Chondrocyte (in vitro differentiated cells): ENCODE measurements around the gene ABHD11. TPM values are rescaled to one million over a fixed set of nuclear protein-coding genes. Genes with fewer than 3 reads are reported as not detected.
A peak's percentile ranks its signal among the peaks of the same experiment; 100 is the strongest.

Source experiments
- DNase-seq: peaks from one replicate; pipeline ENCODE4 v3.0.0; 2021; ENCODE audit warnings: mixed read lengths, low spot score
- H3K27ac Mint-ChIP-seq: one replicate; pipeline ENCODE4 v1.8.0; 2021; ENCODE audit warnings: mild to moderate bottlenecking, moderate library complexity, mixed read lengths; ENCODE audit not compliant: unreplicated experiment
- H3K27me3 Mint-ChIP-seq: 2 replicates; pipeline ENCODE4 v1.8.0; 2021; ENCODE audit warnings: low read depth, mixed read lengths
- H3K36me3 Mint-ChIP-seq: 2 replicates; pipeline ENCODE4 v1.8.0; 2021; ENCODE audit warnings: low read depth, mixed read lengths
- H3K4me1 Mint-ChIP-seq: 2 replicates; pipeline ENCODE4 v1.8.0; 2021; ENCODE audit warnings: low read depth, mild to moderate bottlenecking, mixed read lengths
- H3K4me3 Mint-ChIP-seq: one replicate; pipeline ENCODE4 v1.8.0; 2021; ENCODE audit warnings: mild to moderate bottlenecking, moderate library complexity, mixed read lengths; ENCODE audit not compliant: unreplicated experiment
- H3K9me3 Mint-ChIP-seq: 2 replicates; pipeline ENCODE4 v1.8.0; 2021; ENCODE audit warnings: low read depth, mixed read lengths
- total RNA-seq: library from RNA; stranded (reverse); gene quantifications from 3 replicates; pipeline ENCODE4 v1.2.1, GENCODE V29; 2021
- TF ChIP-seq, protein P1 (sequence below): fragments of 200-600 bp; sonication (generic); IDR thresholded peaks from 2 replicates; pipeline ENCODE4 v1.5.0; 2021; ENCODE audit warnings: antibody characterized with exemption, mild to moderate bottlenecking, moderate library complexity

ABHD11 gene
- total RNA-seq, 1 donor from 2014 or later: 11.2 TPM

- H3K27ac Mint-ChIP-seq: no peak overlapping the region
- no peak overlapping the region for H3K4me3 Mint-ChIP-seq
- H3K9me3 Mint-ChIP-seq: no peaks in the 10 kb centered on the region
- H3K4me1 Mint-ChIP-seq: peaks cover 37% of the 10 kb centered on the region
- H3K27me3 Mint-ChIP-seq: no peaks in the 10 kb centered on the region
- DNase-seq: no peak
- H3K36me3 Mint-ChIP-seq: peaks cover 8% of the 10 kb centered on the region
- TF ChIP-seq, protein P1, sequence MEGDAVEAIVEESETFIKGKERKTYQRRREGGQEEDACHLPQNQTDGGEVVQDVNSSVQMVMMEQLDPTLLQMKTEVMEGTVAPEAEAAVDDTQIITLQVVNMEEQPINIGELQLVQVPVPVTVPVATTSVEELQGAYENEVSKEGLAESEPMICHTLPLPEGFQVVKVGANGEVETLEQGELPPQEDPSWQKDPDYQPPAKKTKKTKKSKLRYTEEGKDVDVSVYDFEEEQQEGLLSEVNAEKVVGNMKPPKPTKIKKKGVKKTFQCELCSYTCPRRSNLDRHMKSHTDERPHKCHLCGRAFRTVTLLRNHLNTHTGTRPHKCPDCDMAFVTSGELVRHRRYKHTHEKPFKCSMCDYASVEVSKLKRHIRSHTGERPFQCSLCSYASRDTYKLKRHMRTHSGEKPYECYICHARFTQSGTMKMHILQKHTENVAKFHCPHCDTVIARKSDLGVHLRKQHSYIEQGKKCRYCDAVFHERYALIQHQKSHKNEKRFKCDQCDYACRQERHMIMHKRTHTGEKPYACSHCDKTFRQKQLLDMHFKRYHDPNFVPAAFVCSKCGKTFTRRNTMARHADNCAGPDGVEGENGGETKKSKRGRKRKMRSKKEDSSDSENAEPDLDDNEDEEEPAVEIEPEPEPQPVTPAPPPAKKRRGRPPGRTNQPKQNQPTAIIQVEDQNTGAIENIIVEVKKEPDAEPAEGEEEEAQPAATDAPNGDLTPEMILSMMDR: no peak
These were observed 25.8 kb downstream of the ABHD11 start for GRCh38 chr7:73712773-73713172.

DNA sequence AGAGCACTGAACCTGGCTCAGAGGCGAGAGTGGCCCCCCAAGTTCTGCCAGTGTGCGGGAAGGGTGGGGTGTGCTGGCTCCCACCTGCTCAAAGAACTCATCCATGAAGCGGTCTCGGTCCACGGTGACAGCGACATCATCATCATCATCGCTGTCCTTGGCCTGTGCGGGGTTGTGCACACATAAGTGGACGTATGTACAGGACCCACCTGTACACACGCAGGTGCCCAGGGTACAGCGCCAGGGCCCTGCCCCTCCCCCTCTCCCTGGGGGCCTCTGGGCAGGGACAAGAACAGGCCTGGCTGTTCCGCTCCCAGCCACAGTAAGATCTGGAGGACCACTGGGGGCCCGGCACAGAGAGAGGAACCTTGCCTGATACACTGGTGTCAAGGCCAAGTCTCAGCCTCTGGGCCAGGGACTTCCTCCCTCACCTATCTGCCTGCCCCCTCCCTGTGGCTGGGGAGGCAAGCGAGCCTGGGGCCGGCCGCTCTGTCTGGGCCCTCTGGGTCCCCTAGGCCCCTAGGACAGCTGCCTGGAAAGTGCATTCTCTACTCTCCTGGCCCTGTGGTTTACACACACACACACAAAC is 29.5 kb downstream of the ABHD11 start:
- no peak for DNase-seq
- peaks cover 48% of the 10 kb centered on the region for H3K4me1 Mint-ChIP-seq
- H3K27ac Mint-ChIP-seq: no peak overlapping the region
- H3K9me3 Mint-ChIP-seq: no peaks in the 10 kb centered on the region
- H3K27me3 Mint-ChIP-seq: no peaks in the 10 kb centered on the region
- H3K36me3 Mint-ChIP-seq: peaks cover 8% of the 10 kb centered on the region
- TF ChIP-seq, protein P1: no peak
- no peak overlapping the region for H3K4me3 Mint-ChIP-seq

GRCh38 chr7:73707045-73707631 is 31.5 kb downstream of the ABHD11 start:
- Mint-ChIP-seq H3K27ac (peak overlapping the region; percentile 90), H3K4me3 (no peak overlapping the region)

GRCh38 chr7:73706126-73707044 is 32.2 kb downstream of the ABHD11 start:
- H3K4me3 Mint-ChIP-seq: peak overlapping the region; percentile 19
- peaks cover 43% of the 10 kb centered on the region for H3K4me1 Mint-ChIP-seq
- peak overlapping the region; percentile 90 for H3K27ac Mint-ChIP-seq
- DNase-seq: no peak
- TF ChIP-seq, protein P1: no peak
- H3K27me3 Mint-ChIP-seq: no peaks in the 10 kb centered on the region
- H3K9me3 Mint-ChIP-seq: no peaks in the 10 kb centered on the region
- H3K36me3 Mint-ChIP-seq: peaks cover 13% of the 10 kb centered on the region

More at GRCh38 chr7:73707045-73707631, 31.5 kb downstream of the ABHD11 start:
- no peaks in the 10 kb centered on the region for H3K9me3 Mint-ChIP-seq
- H3K27me3 Mint-ChIP-seq: no peaks in the 10 kb centered on the region
- no peak for DNase-seq
- peaks cover 6% of the 10 kb centered on the region for H3K36me3 Mint-ChIP-seq
- TF ChIP-seq, protein P1: no peak
- peaks cover 43% of the 10 kb centered on the region for H3K4me1 Mint-ChIP-seq

- no peaks in the 10 kb centered on the region for H3K9me3 Mint-ChIP-seq
- H3K27me3 Mint-ChIP-seq: no peaks in the 10 kb centered on the region
- DNase-seq: no peak
- no peak overlapping the region for H3K4me3 Mint-ChIP-seq
- TF ChIP-seq, protein P1: no peak
- H3K36me3 Mint-ChIP-seq: peaks cover 13% of the 10 kb centered on the region
- peaks cover 43% of the 10 kb centered on the region for H3K4me1 Mint-ChIP-seq
- peak overlapping the region; percentile 89 for H3K27ac Mint-ChIP-seq
These were observed 33.1 kb downstream of the ABHD11 start for GRCh38 chr7:73705551-73705920.
